ENCODE measurements around the gene MTHFR. TPM values are rescaled to one million over a fixed set of nuclear protein-coding genes. Genes with fewer than 3 reads are reported as not detected.

Gene MTHFR
- total RNA-seq, 1 donor from 2014 or later, result 35.8 TPM

DNA sequence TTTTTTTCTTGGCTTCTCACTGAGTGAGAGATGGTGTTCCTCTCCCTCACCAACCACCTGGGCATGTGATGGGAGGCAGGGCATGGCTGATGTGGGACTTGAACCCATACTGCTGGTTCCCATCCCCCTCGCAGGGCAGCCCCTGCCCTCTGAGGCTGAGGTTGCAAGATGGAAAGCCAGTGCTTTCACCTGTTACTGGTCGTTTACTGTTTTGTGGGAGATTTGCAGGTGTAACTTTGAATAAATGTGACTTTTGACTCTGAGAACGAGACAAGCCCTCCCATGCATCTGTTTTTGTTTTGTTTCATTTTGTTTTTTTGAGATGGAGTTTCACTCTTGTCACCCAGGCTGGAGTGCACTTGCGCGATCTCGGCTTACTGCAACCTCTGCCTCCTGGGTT, 22.2 kb downstream of the MTHFR start:
- no peak for DNase-seq (ENCODE audit: low spot score)

DNA sequence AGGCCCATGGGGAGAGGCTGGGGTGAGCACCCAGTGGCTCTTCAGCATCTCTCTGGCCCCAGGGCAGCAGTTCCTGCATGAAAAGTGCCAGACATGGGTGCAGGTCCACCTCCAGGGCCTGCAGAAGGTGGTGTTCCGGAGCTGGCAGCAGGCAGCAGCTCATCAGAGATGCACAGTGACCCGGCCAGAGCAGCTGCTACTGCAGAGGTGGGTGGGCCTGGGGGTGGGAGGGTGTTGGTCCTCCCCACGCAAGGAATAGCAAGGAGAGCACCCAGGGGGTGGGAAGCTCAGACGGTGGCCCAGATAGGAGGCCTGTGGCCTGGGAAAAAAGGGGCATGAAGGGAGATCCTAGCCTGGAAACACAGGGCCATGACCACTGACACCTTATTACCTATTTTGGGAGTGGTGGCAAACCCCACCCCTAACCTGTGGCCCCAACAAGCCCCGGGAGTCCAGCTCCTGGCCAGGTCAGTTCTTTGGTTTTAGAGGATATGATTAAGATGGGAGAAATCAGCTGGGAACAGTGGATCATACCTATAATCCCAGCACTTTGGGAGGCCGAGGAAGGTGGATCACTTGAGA, 23.5 kb downstream of the MTHFR start:
- no peak for DNase-seq (ENCODE audit: low spot score)

DNA sequence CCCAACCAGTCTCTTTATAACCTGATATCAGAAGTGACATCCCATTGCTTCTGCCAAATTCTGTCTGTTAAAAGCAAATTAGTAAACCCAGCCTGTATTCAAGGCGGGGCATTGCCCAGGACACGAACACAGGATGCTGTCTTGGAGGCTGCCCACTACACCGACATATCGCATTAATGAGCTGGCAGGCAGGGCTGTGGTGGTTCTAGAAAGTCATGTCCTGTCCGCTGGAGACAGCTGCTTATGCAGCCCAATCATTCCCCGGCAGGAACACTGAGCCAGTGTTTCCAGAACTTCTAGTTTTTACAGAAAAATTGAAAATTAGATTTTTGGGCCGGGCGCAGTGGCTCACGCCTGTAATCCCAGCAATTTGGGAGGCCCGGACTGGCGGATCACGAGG, 24.5 kb downstream of the MTHFR start:
- DNase-seq (ENCODE audit: low spot score), result no peak

DNA sequence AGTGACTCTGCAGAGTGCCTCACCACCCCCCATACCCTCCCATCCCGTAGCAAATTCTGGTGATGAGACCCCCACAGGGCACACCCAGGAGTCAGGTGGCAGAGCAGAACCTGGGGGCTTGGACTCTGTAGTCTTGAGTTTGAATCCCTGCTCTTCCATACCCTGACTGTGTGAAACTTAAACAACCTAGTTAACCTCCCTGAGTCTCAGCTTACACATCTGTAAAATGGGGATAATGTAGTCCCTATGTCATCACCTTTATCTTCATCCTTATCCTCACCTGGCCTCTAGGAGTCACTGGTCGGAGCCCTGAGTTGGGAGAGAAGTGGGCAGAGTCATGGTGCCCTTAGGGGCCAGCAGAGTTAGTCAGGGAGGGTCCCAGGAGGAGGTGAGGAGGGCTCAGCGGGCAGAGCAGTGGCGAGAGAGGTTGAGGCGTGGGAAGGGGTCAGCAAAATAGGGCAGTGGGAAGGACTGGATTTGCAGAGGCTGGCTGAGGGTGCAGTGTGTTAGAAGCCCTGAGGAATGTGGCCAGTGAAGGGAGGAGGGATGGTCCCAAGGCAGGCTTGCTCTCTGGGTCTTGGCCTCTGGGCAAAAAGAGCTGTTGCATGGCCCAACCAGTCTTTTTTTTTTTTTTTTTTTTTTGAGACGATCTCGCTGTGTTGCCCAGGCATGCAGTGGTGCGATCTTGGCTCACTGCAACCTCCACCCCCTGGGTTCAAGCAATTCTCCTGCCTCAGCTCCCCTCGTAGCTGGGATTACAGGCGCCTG, 25.2 kb downstream of the MTHFR start:
- no peak for DNase-seq (ENCODE audit: low spot score)

DNA sequence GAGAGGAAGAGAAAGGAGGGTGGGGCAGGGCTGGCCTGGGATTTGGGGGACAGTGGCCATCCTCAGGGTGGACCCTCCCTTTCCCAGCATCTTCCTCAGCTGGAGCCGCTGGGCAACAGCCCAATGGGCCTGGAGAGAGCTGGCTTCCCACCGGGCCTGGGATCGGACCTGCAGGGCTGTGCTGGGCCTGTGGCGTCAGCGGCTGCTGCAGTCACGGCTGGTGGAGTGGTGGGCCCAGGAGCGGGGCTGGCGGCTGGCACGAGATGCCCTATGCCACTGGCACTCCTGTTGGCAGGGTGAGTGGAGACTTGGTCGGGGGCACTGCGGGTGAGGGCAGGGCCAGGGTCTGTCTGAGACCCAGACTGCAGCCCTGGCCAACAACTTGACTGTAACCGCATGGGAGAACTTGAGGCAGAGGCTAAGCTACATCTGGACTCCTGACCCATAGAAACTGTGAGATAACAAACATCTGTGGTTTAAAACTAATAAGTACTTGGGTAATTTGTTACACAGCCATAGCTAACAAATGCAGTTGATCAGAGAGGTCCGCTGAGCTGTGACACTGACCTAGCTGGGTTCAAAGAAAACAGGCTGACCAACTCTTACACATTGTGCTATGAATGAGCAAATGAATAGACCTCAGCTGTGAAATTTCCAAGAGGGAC, 25.9 kb downstream of the MTHFR start:
- DNase-seq (ENCODE audit: low spot score), result no peak

DNA sequence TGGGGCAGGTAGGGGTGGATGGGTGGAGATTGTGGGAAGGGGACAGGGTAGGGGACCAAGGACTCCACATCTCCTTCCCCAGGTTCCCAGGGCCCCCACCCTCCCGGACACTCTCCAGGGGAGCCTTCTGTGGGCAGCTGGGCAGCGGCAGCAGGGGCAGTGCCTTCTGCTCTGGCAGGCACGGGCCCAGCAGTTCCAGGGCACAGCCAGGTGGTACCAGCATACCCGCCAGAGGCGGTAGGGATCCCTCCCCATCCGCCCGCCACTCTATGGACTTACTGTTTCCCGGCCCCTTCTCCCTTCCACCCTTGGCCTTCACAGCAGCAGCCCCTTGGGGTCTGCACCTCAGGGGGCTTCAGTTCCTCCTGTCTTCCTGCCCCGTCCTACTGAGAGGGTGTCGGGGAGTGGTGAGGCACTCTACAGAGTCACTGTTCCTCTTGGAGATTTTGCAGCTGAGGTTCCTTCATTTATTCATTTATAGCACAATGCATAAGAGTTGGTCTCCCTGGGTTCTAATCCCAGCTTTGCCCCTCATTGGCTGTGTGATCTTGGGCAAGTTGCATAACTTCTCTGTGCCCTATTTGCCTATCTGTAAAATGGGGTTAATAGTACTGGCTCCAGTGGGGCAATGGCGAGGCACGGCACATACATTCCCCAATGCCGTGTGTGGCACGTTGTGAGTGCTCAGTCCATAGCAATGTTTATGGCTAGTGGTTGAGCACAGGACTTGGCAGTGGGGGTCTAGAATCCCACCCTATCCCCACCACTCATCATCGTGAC, 26.7 kb downstream of the MTHFR start:
- no peak for DNase-seq (ENCODE audit: low spot score)

DNA sequence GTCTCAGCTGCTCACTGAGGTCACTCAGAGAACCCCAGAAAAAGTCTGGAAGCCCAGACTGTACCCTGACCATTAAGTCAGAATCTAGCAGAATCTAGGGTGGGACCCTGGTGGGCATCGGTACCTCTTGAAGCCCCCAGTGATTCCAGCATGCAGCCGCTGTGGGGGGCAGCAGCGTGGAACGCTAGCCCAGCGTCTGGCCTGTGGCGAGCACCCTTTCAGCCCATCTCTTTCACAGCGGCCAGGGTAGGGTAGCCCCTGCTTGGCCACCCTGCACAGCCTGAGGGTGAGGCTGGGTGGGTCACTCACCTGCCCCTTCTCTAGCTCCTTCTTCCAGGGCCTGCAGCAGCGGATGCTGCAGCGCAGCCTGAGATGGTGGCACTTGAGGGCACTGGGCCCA, 27.4 kb downstream of the MTHFR start:
- DNase-seq (ENCODE audit: low spot score), result no peak

DNA sequence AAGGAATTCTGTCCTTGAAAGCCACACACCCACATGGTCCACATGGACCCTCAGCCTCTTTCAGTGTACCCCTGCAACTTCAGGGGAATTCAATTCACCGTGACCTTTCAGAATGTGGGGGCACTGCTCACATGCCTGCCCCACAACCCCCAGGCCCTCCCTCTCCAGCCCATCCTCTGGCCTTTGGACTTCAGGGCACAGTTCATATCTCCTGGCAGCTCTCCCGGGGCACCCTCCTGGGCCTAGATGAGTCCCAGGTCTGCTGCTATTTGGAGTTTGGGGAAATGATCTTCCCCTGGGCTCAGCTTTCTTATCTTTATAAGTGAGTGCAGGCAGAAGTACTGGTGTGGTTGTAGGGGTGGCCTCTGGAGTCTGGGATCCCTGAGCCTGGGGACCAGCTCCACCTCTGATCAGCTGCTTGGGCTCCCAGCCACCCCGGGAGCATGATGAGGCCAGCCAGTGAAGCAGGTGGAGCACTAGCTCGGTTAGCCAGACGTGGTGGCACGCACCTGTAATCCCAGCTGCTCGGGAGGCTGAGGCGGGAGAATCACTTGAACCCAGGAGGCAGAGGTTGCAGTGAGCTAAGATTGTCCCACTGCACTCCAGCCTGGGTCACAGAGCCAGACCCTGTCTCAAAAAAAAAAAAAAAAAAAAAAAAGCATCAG, 28.0 kb downstream of the MTHFR start:
- DNase-seq (ENCODE audit: low spot score), result no peak

DNA sequence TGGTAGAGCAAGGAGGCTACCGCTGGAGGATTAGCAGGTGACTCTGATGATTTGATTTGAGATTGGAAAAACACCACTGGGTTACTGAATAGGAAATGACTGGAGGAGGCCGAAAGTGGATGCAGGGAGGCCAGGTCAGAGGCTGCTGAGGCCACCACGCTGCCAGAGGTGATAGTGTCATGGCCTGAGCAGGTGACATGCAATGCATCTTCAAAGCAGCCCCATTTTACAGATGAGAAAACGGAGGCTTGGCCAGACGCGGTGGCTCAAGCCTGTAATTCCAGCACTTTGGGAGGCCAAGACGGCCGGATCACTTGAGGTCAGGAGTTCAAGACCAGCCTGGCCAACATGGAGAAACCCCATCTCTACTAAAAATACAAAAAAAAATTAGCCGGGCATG, 31.0 kb downstream of the MTHFR start:
- DNase-seq (ENCODE audit: low spot score), result no peak

DNA sequence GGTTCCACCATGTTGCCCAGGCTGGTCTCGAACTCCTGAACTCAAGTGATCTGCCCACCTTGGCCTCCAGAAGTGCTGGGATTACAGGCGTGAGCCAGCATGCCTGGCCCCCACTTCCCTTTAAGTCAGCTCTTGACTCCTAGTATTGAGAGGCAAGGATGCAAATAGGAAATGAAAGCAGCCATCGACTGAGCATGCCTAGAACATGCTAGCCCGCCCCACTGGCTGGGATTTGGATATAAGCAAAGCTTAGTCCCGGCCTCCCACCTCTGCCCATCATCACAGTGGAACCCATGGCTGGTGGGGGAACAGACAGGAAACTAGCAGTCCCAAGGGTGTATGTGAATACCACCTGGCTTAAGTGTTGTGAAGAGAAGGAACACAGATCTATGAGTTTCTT, 33.3 kb downstream of the MTHFR start:
- DNase-seq (ENCODE audit: low spot score), result no peak

DNA sequence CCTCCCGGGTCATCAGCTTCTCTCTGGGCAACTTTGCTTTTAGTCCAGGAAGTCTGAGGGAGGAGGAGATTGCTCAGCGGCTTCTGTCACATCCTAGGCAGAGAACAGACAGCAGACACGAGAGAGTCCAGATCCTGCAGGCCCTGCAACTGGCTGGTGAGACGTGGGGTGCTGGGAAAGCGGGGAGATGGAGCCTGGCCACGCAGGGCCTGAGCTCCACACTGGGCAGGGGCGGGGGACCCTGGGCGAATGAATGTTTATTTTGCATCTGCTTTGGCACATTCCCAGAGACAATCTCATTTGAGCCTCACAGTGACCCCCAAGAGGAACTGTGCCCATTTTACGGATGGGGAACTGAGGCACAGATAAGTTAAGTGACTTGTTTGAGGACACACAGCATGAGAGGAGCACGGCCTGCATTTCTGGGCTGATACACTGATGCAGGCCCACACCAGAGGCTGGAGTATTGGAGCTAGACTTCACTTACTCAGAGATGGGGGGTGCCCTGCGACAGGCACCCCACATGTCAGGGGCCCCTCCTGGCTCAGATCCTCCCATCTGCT, 34.2 kb downstream of the MTHFR start:
- no peak for DNase-seq (ENCODE audit: low spot score)

DNA sequence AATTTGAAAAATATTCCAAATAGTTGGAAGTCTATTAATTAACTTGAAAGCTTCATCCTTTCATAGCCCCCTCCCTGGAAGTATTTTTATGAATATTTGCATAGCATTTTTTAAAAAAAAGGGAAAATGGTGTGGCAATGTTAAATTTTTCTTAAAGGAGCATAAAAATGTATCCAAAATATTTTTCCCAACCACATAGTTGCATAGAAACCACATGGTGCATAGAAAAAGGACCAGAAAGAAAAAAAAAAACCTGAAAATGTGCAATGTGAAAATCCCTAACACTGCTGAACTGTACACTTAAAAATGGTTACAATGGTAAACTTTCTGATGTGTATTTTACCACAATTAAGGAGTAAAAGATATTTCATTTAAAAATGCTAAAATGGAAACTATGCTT, 35.8 kb downstream of the MTHFR start:
- no peak for DNase-seq (ENCODE audit: low spot score)

DNA sequence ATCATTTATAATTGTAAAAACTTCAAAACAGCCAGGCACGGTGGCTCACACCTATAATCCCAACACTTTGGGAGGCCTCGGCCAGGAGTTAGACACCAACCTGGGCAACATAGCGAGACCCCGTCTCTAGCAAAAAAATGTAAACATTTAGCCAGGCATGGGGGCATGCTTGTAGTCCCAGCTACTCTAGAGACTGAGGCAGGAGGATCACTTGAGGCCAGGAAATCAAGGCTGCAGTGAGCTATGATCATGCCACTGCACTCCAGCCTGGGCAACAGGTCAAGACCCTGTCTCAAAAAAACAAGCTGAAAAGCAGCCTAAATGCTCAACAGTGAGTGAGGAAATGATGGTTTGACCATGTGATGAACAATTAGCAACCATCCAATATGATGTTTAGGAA, 36.5 kb downstream of the MTHFR start:
- DNase-seq (ENCODE audit: low spot score), result no peak

DNA sequence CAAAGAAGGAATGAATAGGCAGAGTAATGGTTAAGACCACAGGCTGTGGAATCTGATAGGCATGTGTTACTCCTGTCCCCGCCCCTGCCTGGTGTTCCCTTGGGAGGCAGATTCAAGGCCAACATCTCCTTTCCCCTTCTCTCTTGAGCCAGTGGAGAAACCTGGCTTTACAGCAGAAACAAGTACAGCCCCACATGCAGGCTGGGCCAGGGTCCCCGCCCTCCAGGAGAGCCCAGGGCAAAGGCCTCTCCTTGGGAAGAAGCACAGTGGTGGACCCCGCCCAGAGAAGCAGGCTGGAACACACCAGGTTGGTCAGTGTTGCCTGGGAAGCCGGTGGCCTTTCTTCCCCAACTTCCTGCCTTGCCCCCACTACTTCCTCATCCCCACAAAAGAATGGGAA, 36.9 kb downstream of the MTHFR start:
- no peak for DNase-seq (ENCODE audit: low spot score)

DNA sequence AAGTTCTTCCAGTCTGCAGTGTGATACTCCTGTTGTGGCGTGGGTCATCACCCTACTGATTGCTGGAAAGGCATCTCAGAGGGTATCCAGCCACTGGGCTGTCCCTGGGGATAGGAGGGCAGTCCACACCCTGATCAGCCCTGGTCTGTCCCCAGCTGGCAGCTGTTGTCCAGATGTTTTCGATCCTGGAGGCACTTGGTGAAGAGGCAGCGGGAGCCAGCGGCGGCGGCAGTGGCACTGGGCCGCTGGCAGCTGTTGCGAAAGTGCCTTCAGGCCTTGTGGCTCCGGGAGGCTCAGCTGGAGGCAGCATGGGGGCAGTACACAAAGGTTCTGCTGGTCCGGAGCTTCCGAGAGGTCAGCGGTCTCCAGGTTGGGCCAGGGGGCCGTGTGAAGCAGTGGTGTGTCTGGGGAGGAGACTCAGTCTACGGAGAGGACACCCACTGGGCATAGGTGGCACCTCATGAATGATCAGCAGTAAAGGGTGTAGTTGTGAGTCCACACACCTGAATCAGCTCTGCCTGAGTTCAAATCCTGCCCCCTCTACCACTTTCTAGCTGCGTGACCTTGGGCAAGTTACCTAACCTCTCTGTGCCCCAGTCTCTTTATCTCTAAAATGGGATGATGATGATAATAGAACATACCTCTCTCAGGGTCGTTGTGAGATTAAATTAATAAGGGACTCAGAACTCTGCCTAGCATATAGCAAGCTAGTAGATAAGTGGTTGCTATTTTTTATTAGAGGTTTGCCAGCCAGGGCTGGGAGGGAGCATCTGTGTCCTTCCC, 37.7 kb downstream of the MTHFR start:
- DNase-seq (ENCODE audit: low spot score), result no peak

DNA sequence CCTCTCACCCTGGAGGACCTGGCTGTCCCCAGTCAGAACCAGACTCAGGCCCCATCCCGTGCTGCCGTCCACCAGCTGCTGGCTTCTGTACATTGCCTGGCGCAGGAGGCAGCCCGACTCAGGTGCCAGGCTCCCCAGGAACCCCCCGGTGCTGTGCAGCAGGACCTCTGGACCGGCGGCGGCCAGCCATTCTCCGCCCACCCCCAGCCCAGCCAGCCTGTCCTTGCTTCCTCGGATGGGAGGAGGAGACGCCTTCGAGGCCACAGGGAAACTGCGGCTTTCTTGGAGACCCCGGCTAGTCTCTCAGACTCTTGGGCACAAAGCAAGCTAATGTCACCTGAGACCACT, 39.4 kb downstream of the MTHFR start:
- DNase-seq (ENCODE audit: low spot score), result no peak

DNA sequence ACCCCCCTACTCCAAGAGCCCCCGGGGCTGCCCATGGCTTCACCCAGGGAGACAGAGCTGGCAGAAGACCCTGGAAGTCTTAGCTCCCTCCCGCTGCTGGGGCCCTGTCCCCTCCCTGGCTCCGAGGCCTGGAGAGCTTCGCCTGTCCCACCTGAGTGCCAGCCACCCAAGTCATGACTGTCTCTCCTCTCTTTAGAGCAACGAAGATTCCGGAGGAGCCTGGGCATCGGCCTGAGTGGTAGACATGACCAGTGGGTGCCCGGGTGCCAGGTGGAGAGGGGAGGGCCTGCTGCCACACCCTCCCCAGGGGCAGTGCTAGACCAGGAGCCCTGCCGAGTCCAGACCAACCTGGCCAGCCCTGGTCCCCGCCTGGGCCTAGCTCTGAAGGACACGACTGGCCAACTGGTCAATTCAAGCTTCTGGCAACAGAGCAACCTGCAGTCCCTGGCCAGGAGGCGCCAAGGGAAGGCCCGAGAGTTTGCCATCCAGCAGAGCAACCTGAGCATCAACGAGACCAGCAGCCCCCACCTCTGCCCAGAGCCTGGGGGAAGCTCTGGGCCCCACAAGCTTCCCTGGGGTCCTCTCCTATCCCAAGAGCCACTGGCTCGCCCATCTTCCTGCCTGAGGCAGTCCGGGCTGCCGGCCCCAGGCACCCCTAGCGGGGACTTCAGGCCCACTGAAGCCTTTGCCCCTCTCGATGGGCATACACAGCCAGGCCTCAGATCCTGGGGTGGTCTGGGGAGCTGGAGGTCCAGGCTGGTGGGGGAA, 39.9 kb downstream of the MTHFR start:
- no peak for DNase-seq (ENCODE audit: low spot score)

DNA sequence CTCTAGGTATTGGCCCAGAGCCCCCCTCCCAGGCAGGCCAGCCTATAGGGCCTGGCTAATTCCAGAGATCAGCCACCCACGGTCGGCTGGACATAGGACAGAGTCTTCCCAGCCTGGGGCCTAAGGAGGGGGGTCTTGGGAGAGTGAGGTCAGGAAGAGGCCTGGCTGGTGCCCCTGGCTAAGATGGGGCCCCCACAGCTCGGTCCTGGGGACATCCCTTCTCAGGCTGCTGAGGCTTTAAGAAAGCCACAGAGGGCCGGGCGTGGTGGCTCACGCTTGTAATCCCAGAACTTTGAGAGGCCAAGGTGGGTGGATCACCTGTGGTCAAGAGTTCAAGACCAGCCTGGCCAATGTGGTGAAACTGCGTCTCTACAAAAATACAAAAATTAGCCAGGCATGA, 41.2 kb downstream of the MTHFR start:
- DNase-seq (ENCODE audit: low spot score), result no peak

DNA sequence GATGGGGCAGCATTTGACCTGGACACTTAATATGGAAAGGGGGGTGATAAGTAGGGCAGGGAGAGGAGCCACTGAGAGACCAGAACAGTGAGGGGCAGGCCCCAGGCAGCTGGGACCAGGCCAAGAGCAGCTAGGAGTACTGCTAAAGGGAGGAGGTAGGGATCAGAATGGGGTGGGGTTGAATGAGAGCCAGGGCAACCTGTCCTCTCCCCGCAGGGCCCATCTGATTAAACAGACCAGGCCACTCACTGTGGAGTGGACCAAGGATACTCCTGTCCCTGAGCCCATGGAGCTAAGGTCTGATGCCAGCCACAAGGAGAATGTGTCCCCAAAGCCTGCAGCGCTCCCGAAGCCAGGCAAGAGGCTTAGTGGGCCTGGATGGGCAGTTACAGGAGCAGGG, 41.6 kb downstream of the MTHFR start:
- no peak for DNase-seq (ENCODE audit: low spot score)

DNA sequence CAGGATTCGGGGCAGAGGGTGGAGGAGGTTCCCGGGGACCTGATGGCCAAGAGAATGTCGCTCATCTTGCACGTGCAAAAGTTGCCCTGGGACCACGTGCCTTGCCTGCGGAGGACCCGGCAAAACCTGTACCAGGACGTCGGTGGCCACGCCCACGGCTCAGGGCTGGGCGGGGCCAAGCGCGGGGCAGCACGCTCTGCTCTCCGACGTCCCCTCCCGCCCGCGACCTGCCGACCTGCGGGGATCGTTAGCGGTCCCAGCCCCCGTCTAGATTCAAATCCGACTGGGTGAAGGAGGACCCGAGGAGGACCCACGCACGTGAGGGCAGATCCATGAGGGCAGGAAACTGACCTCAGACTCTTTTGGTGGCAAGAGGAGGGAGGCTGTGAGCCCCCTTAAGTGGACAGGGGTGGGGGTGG, 43.8 kb downstream of the MTHFR start, which contains the start of gene C1orf167:
Gene C1orf167 (plus strand): TSS at position 206 of the 419 bp plus-strand sequence. CDS start 2,208 bp downstream, outside the sequence.
- DNase-seq (ENCODE audit: low spot score), result no peak

Data from mesenteric fat pad (tissue), 1 donor.